Measurements from ENCODE around the gene AGAP2.

DNA sequence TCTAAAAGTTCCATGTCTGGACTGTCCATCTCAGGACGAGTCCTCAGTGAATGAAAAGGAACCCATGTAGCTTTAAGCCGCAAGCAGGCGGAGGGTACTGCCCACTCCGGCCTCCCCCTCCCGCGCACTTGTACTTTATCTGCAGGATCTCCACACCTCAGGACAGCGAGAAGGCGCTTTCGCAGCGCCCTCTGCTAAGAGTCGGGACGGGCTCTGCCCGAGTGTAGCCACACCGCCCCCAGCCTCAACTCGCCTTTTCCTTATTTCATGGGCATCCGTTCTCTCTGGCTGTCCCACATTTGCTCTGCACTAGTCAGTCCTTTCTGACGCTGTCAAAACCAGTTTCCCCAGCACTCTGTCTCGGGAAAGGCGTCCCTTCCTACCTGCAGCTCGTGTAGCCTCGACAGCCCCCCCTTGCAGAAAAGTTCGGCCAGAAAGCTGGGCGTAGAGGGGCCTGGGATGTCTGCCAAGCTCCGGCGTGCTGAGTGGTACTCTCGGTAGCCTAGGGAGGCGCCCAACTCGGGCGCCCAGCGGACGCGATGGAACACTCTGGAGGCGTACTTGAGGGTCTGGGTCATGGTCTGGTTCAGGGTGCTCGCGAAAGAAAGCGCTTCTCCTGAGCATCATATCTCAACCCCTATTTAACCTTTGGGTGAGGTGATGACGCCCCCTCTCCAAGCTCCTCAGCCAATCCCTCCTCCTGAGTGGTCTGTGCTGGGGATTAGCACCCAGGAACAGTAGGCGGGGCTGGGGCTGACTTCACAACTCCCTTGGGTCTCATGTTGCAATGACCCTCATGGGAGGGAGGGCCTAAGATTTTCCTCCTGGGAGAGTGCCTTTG lies 28.1 kb upstream of the AGAP2 start, which contains the start of gene CYP27B1:
- TF ChIP-seq, protein P1, sequence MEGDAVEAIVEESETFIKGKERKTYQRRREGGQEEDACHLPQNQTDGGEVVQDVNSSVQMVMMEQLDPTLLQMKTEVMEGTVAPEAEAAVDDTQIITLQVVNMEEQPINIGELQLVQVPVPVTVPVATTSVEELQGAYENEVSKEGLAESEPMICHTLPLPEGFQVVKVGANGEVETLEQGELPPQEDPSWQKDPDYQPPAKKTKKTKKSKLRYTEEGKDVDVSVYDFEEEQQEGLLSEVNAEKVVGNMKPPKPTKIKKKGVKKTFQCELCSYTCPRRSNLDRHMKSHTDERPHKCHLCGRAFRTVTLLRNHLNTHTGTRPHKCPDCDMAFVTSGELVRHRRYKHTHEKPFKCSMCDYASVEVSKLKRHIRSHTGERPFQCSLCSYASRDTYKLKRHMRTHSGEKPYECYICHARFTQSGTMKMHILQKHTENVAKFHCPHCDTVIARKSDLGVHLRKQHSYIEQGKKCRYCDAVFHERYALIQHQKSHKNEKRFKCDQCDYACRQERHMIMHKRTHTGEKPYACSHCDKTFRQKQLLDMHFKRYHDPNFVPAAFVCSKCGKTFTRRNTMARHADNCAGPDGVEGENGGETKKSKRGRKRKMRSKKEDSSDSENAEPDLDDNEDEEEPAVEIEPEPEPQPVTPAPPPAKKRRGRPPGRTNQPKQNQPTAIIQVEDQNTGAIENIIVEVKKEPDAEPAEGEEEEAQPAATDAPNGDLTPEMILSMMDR (IDR thresholded peaks at IDR 0.05) = no peak
- TF ChIP-seq POLR2A (IDR thresholded peaks at IDR 0.05) (peak in 1 of 4 donors; percentile 11), EP300 (IDR thresholded peaks at IDR 0.05) (no peak)
